HG03175 (cell line): ENCODE data around the gene WBP4.
"Not testable (repeated sequence)": the region's sequence is repeated elsewhere in the genome, so short reads cannot be mapped to it uniquely, and the experiment has no call there.

Source experiments
- ATAC-seq: cut with Tn5 transposase; IDR thresholded peaks from one replicate; pipeline ENCODE4 v1.9.1; 2021; ENCODE audit warnings: mild to moderate bottlenecking, moderate library complexity; ENCODE audit not compliant: unreplicated experiment

WBP4 gene

DNA sequence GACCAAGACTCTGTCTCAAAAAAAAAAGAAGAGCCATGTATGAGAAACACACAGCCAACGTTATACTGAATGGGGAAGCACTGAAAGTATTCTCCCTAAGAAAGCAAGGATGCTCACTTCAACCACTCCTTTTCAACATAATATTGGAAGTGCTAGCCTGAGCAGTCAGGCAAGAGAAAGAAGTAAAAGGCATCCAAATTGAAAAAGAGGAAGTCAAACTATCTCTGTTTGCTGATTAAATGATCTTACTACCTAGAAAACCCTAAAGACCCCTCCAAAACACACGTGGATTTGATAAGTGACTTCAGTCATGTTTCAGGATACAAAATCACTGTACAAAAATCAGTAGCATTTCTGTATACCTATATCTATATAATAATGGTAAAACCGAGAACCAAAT is 16.2 kb downstream of the WBP4 start:
- ATAC-seq = no peak

DNA sequence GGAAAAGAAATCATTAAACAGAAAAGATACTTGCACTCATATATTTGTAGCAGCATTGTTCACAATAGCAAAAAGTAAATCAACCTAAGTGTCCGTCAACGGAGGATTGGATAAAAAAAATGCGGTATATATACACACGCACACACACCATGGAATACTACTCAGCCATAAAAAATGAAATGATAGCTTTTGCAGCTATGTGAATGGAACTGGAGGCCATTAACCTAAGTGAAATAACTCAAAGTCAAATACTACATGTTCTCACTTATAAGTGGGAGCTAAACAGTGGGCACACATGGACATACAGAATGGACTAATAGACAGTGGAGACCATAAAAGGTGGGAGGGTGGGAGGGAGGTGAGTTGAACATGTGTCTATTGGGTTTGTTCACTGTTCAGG is 18.4 kb downstream of the WBP4 start:
- no peak for ATAC-seq

DNA sequence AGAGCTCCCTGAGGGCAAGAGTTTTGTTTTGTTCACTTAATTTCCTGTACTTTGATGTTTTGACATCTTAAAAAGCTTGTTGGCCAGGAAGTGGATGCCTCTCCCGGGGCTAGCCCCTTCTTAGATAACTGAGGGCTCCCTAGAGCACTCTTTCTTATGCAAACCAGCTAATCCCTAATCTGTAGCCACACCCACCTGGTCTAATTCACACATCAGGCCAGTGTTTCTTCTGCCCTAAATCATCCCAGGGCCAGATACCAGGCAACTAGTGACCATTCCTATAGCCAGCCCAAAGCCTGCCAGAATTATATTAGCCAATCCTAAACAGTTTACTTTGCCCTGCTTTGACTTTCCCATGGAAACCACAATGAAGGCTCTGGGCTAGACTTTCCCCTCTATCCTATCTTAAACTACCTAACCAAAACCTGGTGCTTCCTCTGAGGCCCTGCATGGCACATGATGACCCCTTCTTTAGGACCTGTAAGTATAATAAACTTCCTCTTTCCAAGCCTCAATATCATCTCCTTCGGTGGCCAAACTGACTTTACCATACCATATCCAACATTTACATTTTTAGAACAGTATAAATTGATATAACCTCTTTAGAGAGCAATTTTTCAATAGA is 24.8 kb downstream of the WBP4 start:
- ATAC-seq = no peak

DNA sequence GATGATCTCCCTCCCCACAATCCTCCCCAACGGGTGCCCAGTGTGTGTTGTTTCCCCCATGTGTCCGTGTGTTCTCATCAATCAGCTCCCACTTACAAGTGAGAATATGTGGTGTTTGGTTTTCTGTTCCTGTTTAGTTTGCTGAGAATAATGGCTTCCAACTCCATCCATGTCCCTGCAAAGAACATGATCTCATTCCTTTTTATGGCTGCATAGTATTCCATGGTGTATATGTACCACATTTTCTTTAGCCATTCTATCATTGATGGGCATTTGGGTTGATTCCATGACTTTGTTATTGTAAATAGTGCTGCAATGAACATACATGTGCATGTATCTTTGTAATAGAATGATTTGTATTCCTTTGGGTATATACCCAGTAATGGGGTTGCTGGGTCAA is 34.4 kb downstream of the WBP4 start:
- not testable (repeated sequence) for ATAC-seq

DNA sequence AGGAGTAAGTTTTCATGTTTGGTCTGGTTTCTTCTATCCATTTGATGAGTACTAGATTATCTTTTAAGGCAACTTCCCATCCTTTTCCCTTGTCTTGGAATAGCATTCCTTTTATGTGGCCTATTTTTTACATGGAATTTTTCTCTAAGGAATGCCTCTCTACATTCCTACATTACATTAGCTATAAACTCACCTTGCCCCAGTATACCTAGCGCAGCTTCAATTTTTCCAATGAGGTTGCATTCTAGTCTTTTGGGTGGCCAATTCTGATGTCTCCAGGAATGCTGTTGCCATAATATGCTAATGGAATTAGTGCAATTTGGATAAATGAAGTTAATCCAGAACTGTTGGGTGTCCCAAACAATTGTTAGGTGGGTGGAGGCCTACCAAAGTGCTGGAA is 37.5 kb downstream of the WBP4 start:
- ATAC-seq = no peak

DNA sequence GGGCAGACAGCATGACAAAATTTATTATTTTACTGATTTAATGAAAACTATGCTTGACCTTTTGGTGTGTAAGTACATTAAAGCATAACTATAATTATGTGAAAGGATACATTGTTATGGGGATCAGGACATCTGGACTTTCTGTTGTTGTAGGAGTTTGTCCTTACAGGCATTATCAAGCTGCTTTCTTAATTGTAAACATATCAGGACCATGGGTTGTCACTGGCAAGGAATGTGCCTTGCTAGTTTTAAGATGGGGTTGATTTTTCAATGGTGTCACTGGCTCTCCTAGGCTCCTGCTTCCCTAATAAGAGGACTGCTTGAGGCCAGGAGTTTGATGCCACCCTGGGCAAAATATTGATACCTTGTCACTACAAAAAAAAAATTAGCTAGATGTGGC is 38.7 kb downstream of the WBP4 start:
- ATAC-seq = no peak

DNA sequence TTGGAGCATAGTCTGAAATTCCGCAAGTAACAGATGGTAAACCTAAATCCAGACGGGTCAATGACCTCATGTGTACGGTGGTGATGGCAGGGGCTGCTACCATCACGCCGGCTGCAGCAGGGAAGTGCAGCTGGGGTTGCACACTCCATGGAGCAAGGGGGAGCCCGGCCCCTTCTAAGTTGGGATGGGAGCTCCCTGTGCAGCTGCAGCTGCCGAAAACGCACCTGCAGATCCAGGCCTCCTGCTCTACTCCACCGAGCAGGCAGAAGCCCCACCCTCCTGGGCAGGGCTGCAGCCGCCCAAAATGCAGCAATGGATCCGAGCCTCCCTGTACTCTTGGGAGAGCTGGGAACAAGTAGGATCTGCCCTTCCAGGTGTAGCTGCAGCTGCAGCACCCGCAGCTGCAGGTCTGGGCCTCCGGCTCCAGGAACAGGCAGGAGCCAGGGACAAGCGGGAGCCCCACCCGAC is 45.8 kb downstream of the WBP4 start:
- ATAC-seq = no peak

DNA sequence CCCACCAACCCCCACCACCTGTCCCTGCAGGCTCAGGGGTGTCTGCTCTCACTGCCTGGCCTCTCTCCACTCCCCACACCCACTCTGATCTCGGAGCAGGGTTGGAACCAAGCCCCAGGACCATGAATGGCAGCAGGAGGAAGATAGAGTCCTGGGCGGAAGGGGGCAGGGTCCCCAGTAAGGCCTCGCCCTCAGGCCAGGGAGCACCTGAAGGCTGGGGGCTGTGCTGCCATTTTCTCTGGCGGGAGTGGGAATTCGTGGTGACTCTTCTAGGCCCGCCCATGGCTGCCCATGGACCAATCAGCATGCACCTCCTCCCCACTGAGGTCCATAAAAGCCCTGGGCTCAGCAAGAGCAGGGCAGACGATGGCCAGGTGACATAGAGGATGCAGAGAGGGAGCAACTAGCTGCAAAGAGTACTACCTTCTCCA is 46.3 kb downstream of the WBP4 start:
- no peak for ATAC-seq

DNA sequence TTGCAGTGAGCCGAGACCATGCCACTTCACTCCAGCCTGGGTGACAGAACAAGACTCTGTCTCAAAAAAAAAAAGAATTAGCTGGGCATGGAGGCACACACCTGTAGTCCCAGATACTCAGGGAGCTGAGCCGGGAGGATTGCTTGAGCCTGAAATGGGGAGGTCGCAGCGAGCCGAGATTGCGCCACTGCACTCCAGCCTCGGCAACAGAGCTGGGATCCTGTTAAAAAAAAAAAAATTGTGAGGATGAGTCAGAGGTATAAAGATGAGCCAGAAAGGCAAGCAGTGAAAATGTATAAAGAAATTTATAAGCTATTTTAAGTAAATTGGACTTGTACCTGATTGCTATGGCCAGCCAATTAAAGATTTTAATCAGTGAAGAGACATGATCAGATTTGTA is 50.1 kb downstream of the WBP4 start:
- ATAC-seq = no peak

DNA sequence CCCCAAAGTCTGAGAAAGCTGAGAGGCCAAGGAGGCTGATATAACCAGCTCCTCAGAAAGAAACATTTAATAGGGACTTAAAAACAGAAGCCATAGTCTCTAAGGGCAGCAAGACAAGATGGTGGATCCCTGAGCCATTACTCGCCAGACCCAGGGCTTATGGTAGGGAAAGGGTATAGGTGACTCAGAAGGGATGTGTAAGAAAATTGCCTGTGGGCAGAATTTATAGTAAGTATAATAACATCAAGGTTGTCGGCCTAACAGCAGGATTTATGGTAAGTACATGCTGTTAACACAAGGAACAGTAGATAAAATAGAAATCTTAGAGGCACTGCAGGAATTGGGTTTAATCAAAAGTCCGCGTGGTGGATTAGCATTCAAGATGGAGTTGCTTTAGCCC is 56.6 kb downstream of the WBP4 start:
- ATAC-seq = no peak

DNA sequence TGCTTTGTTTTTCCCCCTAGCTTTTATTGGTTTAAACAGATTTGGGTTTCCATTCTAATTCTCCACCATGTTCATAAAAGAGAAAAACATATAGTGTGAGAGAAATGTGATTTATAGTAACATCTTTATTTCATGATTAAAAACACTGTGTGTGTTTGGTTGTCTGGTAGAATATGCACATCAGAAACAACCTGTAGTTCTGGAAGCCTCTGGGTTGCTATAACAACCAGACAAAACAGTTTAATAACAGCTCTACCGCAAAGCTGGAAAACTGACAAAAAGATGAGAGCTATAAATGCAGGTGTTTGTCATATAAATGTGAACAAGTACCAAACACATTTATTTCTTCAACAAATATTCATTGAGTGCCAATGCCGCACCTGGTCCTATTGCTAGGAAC is 61.5 kb downstream of the WBP4 start:
- ATAC-seq = no peak

DNA sequence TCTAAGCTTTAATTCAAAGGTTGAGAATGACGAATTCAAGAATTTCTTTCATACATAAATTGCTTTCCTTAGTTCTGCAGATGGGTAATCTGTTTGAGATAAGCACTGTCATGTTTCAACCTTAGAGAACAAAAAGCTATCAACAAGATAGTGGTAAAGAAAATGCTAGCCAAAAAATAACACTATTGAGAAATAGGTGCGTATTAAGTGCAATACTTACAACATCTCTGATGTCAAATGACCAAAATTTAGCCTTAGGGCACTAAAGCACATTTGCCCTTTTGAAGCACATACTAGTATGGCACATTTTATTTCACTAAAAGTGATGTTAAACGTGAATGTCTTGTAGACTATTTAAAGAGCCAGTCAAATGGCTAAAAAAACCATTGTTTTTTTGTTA is 66.4 kb downstream of the WBP4 start:
- no peak for ATAC-seq

DNA sequence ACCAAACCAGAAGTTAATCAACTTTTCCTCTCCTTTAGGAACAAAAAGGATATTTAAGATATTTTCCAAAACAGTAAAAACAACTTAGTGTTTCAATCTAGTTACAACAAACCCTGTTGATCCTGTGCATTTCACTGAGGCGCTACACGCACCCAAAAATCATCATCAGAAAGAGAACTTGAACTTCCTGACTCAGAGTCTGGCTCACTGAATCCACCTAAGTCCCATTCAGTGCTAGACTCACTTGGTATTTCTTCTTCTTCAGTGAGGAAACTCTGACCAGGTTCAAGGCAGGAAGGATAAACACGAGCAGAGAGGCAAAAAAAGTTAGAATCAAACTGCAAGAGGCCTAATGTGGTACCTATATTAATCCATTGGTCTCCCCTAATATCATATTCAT is 69.0 kb downstream of the WBP4 start:
- no peak for ATAC-seq

DNA sequence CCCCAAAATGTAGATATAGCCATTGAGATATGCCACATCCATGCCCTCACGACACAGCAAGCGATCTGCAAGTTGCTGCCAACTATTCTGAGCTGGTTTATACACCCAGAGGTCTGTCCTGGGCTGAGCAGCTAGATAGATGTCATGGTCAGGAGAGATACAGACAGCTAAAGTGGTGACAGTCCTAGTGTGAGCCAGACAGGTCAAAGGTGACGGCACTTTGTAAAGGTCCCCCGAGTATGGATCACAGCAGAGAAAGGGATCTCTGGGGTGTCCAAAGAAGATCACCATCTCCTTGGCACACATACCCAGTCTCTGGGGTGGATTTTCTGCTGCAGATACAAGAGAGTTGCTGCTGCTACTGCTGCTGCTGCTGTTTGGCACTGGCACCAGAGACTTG is 69.9 kb downstream of the WBP4 start:
- not testable (repeated sequence) for ATAC-seq

DNA sequence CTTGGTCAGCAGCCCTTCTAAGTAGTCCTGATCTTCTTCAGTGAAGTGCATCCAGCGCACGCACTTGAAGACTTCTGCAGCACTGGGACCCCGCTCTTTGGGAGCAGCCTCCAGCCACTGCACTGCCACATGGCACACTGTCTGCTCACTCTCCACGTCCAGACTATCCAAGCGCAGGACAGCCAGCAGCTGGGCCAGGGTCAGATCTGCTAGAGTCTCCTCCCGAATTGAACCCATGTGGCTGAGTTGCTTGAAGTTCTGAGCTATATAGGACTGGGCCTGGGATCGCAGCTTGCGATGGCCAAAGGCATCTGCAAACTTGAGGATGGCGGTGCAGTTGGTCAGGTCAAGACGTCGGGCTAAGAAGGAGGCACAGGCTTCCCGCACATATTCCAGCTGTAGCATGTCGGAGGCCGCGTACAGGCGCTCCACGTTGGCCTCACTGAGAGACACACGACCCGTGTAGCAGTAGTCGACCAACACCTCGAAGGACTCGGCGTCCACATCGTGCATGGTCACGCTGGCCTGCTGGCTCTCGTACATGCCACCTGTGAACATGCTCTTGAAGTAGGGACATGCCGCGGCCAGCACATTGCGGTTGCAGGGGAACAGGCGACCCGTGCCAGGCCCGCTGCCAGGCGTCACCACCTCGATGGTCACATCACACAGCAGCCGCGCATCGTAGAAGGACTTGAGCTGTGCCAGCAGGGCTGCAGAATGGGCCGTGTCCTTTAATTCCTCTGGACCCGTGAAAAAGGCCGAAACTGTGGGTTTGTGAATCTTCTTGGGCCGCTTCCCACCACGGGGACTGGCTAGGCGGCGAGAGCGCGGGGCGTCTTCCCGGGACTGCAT is 70.6 kb downstream of the WBP4 start:
- ATAC-seq = peak; percentile 11

DNA sequence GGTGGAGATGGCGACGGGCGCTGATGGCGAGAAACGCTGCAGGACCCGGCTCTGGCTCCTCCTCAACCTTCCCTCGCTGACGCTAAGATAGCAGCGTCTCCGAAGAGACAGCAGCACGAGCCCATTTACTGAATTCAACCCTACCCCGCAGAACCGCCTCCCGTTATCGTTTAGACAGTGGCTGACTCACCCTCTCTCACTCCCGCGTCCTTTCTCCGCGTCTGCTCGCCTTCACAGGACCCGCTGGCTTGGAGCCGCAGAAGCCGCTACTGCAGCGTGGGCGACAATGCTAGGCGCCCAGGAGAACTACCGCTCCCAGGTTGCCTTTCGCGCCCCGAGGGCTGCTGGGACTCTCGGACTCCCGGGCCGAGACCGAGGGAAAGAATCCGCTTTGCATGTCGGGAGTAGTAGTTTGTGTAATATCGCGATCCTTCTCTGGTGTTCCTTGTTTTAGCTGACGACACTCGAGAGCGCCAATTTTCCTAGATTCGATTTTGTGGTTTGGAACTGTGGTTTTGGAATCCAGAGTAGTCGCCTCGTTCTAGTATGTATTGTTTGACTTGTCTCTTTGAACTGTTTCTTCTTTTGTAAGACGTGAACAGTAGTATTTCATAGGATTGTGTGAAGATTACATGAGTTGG is 71.3 kb downstream of the WBP4 start, which contains the start of gene KBTBD6:
Gene KBTBD6, minus strand, starts transcription at position 291 of the 641 bp plus-strand sequence. CDS start 291 bp downstream, outside the sequence.
- ATAC-seq = peak; percentile 97
